Measurements from ENCODE around the gene GPHN.
"Not testable (repeated sequence)": the region's sequence is repeated elsewhere in the genome, so short reads cannot be mapped to it uniquely, and the experiment has no call there.

GRCh38 chr14:66587753-66588152 lies 79.8 kb downstream of the GPHN start:
- TF ChIP-seq CTCF, MAX (IDR thresholded peaks at IDR 0.05; ENCODE audit: low read depth, low read length): not testable (repeated sequence)
